Activated naive CD4-positive, alpha-beta T cell treated with anti-CD3 and anti-CD28 coated beads, Interleukin-2, amount 50 U/mL, for 72 hours (primary cell): ENCODE results near the gene COL16A1. TPM values are rescaled to one million over a fixed set of nuclear protein-coding genes. Genes with fewer than 3 reads are reported as not detected.

ENCODE experiments used
- ATAC-seq, 2 donors: fragments of 150-1000 bp; cut with Tn5 transposase; 2 replicates each; pipeline ENCODE4 v1.10.0; 2021; ENCODE audit warnings: mild to moderate bottlenecking in 2 of 2, moderate library complexity in 2 of 2
- DNase-seq, 2 donors: peaks; one replicate each; pipeline ENCODE4 v3.0.0; 2021 to 2022; ENCODE audit warnings: low spot score in 2 of 2
- H3K27ac Mint-ChIP-seq, 2 donors: one replicate each; pipeline ENCODE4 v1.8.0; 2022; ENCODE audit warnings: mild to moderate bottlenecking in 2 of 2, mixed read lengths in 2 of 2
- H3K36me3 Mint-ChIP-seq, 2 donors: one replicate each; pipeline ENCODE4 v1.8.0; 2022; ENCODE audit warnings: mixed read lengths in 2 of 2
- H3K9me3 Mint-ChIP-seq, 2 donors: one replicate each; pipeline ENCODE4 v1.8.0; 2022; ENCODE audit warnings: mixed read lengths in 2 of 2
- total RNA-seq, 2 donors: library from RNA; stranded (reverse); gene quantifications; one replicate each; pipeline ENCODE4 v1.2.3, GENCODE V29; 2022

The COL16A1 gene
- total RNA-seq, 2 donors from 2014 or later: 0.21 TPM; not detected in 1

GRCh38 chr1:31620631-31621497 is 83.0 kb downstream of the COL16A1 start:
- H3K36me3 Mint-ChIP-seq: no peaks in the 10 kb centered on the region
- ATAC-seq (no peak), DNase-seq (peak in 1 of 2 donors; percentile 42)
- H3K27ac Mint-ChIP-seq: no peak overlapping the region
- H3K9me3 Mint-ChIP-seq: no peaks in the 10 kb centered on the region

GRCh38 chr1:31618916-31619846 is 84.6 kb downstream of the COL16A1 start:
- Mint-ChIP-seq H3K9me3 (no peaks in the 10 kb centered on the region), H3K27ac (peak overlapping the region in 1 of 2 donors; percentile 21), H3K36me3 (no peaks in the 10 kb centered on the region)
- no peak for ATAC-seq
- no peak for DNase-seq

GRCh38 chr1:31617916-31618746 is 85.7 kb downstream of the COL16A1 start:
- DNase-seq (peak in 1 of 2 donors; percentile 60), ATAC-seq (peak; percentile 63 to 76)
- no peaks in the 10 kb centered on the region for H3K9me3 Mint-ChIP-seq
- no peak overlapping the region for H3K27ac Mint-ChIP-seq
- H3K36me3 Mint-ChIP-seq: no peaks in the 10 kb centered on the region

GRCh38 chr1:31617218-31617915 is 86.5 kb downstream of the COL16A1 start, which contains the start of gene HCRTR1:
HCRTR1 (plus strand) TSS chr1:31617689; CDS start chr1:31619193, 1,504 bp downstream.
- DNase-seq (no peak), ATAC-seq (peak in 1 of 2 donors; percentile 3)
- Mint-ChIP-seq H3K27ac (no peak within 1 kb of the TSS), H3K36me3 (no peaks in the 10 kb centered on the region), H3K9me3 (no peaks in the 10 kb centered on the region)

- Mint-ChIP-seq H3K27ac (no peak overlapping the region), H3K9me3 (no peaks in the 10 kb centered on the region), H3K36me3 (no peaks in the 10 kb centered on the region)
- DNase-seq: no peak
- peak in 1 of 2 donors; percentile 4 for ATAC-seq
Measured at GRCh38 chr1:31615939-31616338, 87.9 kb downstream of the COL16A1 start.

GRCh38 chr1:31615414-31615813 is 88.4 kb downstream of the COL16A1 start:
- DNase-seq: no peak
- no peaks in the 10 kb centered on the region for H3K36me3 Mint-ChIP-seq
- no peak overlapping the region for H3K27ac Mint-ChIP-seq
- no peaks in the 10 kb centered on the region for H3K9me3 Mint-ChIP-seq
- no peak for ATAC-seq

- H3K9me3 Mint-ChIP-seq: no peaks in the 10 kb centered on the region
- H3K36me3 Mint-ChIP-seq: no peaks in the 10 kb centered on the region
- peak overlapping the region in 1 of 2 donors; percentile 51 for H3K27ac Mint-ChIP-seq
- DNase-seq (no peak), ATAC-seq (no peak)
Measured at GRCh38 chr1:31614414-31615005, 89.3 kb downstream of the COL16A1 start.

GRCh38 chr1:31609514-31610118 is 94.2 kb downstream of the COL16A1 start:
- Mint-ChIP-seq H3K36me3 (no peaks in the 10 kb centered on the region), H3K9me3 (no peaks in the 10 kb centered on the region), H3K27ac (no peak overlapping the region)
- ATAC-seq: no peak
- no peak for DNase-seq

- H3K27ac Mint-ChIP-seq: no peak overlapping the region
- no peaks in the 10 kb centered on the region for H3K9me3 Mint-ChIP-seq
- DNase-seq: no peak
- no peak for ATAC-seq
- H3K36me3 Mint-ChIP-seq: no peaks in the 10 kb centered on the region
Measured at GRCh38 chr1:31607360-31607759, 96.5 kb downstream of the COL16A1 start.

- Mint-ChIP-seq H3K9me3 (no peaks in the 10 kb centered on the region), H3K36me3 (no peaks in the 10 kb centered on the region), H3K27ac (peak overlapping the region in 1 of 2 donors; percentile 30)
- ATAC-seq: peak; percentile 99
- peak; percentile 21 to 52 for DNase-seq
Measured at GRCh38 chr1:31605908-31606427, 97.8 kb downstream of the COL16A1 start.

Other genes starting within 250 kb of the COL16A1 start
- gene TINAGL1, start 127.5 kb downstream of the COL16A1 start, total RNA-seq: not detected
- not detected for gene HCRTR1, start 86.3 kb downstream of the COL16A1 start, total RNA-seq
- 10 to 100 TPM; 55.4 to 55.8 TPM for gene PEF1, start 59.1 kb downstream of the COL16A1 start, total RNA-seq
- gene ADGRB2, start 60.3 kb upstream of the COL16A1 start, total RNA-seq: 1 to 10 TPM in 1 of 2 donors, under 1 TPM in 1; 0.49 to 1.1 TPM
- 1 to 10 TPM in 1 of 2 donors, under 1 TPM in 1; 0.46 to 1.8 TPM for gene SPOCD1, start 112.0 kb upstream of the COL16A1 start, total RNA-seq
- gene PTP4A2, start 234.4 kb upstream of the COL16A1 start, total RNA-seq: 100 to 1,000 TPM; 216 to 408 TPM